SU-DHL-6 (cell line): Measurements from ENCODE around the gene SORCS2.

Experiments used
- CTCF ChIP-seq: fragments of 200-600 bp; sonication (generic); IDR thresholded peaks from one replicate; pipeline ENCODE4 v1.5.1; 2017; ENCODE audit warnings: antibody characterized with exemption, mild to moderate bottlenecking, low read length, moderate library complexity; ENCODE audit not compliant: insufficient read depth, poor library complexity, severe bottlenecking
- EZH2phosphoT487 ChIP-seq: fragments of 200-600 bp; sonication (generic), shearing (Covaris generic); conservative IDR thresholded peaks from 2 replicates; pipeline ENCODE4 v1.6.1; 2018; ENCODE audit warnings: mild to moderate bottlenecking, antibody characterized with exemption, low read length, moderate library complexity, mixed read lengths

GRCh38 chr4:7491915-7492314 is 299.6 kb downstream of the SORCS2 start:
- TF ChIP-seq CTCF = no peak
- TF ChIP-seq EZH2phosphoT487 = no peak
